Aorta (tissue), 5 donors: ENCODE measurements around the gene DDX10. TPM values are rescaled to one million over a fixed set of nuclear protein-coding genes. Genes with fewer than 3 reads are reported as not detected.

Experiments used
- ATAC-seq: fragments of 200-7000 bp; cut with Tn5 transposase; one replicate; pipeline ENCODE4 v1.9.1; 2022; ENCODE audit warnings: moderate library complexity; ENCODE audit not compliant: low FRiP score
- DNase-seq, 2 donors: peaks; one replicate each; pipeline ENCODE4 v3.0.0-alpha.2; 2020
- H3K27ac ChIP-seq, 2 donors: one replicate each; pipeline ENCODE4 v1.5.1; 2013; ENCODE audit warnings: low read length in 2 of 2, mild to moderate bottlenecking in 2 of 2, moderate library complexity in 2 of 2, control low read depth in 1 of 2, inconsistent platforms in 1 of 2, low read depth in 1 of 2
- H3K27me3 ChIP-seq, 2 donors: one replicate each; pipeline ENCODE4 v1.6.1; 2013; ENCODE audit warnings: control low read depth in 1 of 2, low read length in 1 of 2, mild to moderate bottlenecking in 1 of 2, moderate library complexity in 1 of 2; ENCODE audit not compliant: insufficient read depth in 2 of 2, control insufficient read depth in 1 of 2
- H3K36me3 ChIP-seq, 2 donors: one replicate each; pipeline ENCODE4 v1.6.1; 2013; ENCODE audit warnings: control low read depth in 1 of 2, low read length in 1 of 2, mild to moderate bottlenecking in 1 of 2; ENCODE audit not compliant: insufficient read depth in 2 of 2, control insufficient read depth in 1 of 2
- H3K4me1 ChIP-seq, 2 donors: one replicate each; pipeline ENCODE4 v1.6.1; 2013; ENCODE audit warnings: low read length in 2 of 2, control low read depth in 1 of 2, mild to moderate bottlenecking in 1 of 2, moderate library complexity in 1 of 2; ENCODE audit not compliant: insufficient read depth in 2 of 2, control insufficient read depth in 1 of 2
- H3K4me3 ChIP-seq, 2 donors: one replicate each; pipeline ENCODE4 v1.5.1; 2013; ENCODE audit warnings: low read length in 2 of 2, control low read depth in 1 of 2, mild to moderate bottlenecking in 1 of 2
- H3K9me3 ChIP-seq: one replicate; pipeline ENCODE4 v1.6.1; 2013; ENCODE audit warnings: mild to moderate bottlenecking, low read length; ENCODE audit not compliant: control insufficient read depth
- WGBS, 2 donors: extraction: QIAGEN DNeasy Blood & Tissue Kit; methylation state at CpG; one replicate each; pipeline ENCODE4 v1.1.7; 2013; 5-methylcytosine and 5-hydroxymethylcytosine counted together
- intact Hi-C, 2 donors: fragments of 100-400 bp; cut with DNase I; formaldehyde crosslinking; loops; one replicate each; pipeline versions ENCODE4 v1.14.2 to v1.15.0; 2022
- polyA plus RNA-seq, 2 donors: library from polyadenylated mRNA; stranded (reverse); fragments of 200-250 nt; gene quantifications; one replicate each; pipeline ENCODE4 v1.2.3, GENCODE V29; 2013
- total RNA-seq, 2 donors: library from RNA; stranded (reverse); fragmentation: NEBNext Ultra II Directional; extraction: Animal tissue kit (Norgen Biotek cat#: 25700); gene quantifications; one replicate each; pipeline ENCODE4 v1.2.1, GENCODE V29; 2021
- donor health status: healthy with polysubstance abuse.
- donor health status: Bipolar disorder and iron deficiency.
- donor health status: DM: no; HTN: no; CAD: no.
- donor health status: DM: no; HTN: no; CAD: no.
- donor health status: DM: yes; HTN: yes; CAD: no.

DDX10 gene
- total and polyA plus RNA-seq, 4 donors: 9.3 to 24.2 (median 15.3) TPM

DNA sequence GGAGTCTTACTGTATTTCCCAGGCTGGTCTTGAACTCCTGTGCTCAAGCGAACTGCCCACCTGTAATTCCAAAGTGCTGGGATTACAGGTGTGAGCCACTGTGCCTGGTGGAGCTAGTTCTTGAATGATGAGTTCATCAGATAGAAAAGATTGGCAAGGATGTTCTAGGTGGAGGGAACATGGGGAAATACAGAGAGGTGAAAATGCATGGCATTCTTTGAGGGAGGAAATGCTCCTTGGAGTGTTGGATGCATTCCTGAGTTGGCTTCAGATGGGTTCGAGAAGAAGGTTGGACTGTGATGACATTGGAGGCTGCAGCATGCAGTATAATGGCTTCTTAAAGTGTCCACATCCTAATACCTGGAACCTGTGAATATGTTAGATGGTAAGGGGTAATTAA is 4.4 kb downstream of the DDX10 start:
- Histone ChIP-seq H3K4me1 (peaks cover 0 to 10% of the 10 kb centered on the region in 2 donors), H3K4me3 (no peak overlapping the region), H3K27me3 (no peaks in the 10 kb centered on the region), H3K27ac (no peak overlapping the region), H3K36me3 (peaks cover 0 to 2% of the 10 kb centered on the region in 2 donors), H3K9me3 (no peaks in the 10 kb centered on the region)
- DNase-seq (no peak), ATAC-seq (no peak)
- intact Hi-C loops: loop anchor here in 1 of 2 donors (5.0 kb wide), 1 partner anchor 447 kb away; the partner anchor contains the start of genes ATM and NPAT
- 77 to 86% methylated on average over 2 of the region's 2 CpGs for WGBS, 2 donors

DNA sequence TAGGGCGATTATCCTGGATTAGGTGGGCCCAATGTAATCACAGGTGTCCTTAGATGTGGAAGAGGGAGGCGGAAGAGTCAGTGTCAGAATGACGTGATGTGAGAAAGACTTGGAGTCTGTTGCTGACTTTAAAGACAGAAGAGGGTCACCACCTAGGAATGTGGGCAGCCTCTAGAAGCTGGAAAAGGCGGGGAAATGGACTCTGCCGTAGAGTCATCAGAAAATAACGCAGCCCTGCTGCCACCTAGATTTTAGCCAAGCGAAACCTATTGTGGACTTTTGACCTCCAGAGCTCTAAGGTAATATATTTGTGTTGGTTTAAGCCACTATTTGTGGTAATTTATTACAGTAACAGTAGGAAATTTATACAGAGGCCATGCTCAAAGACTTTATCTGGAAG is 4.8 kb downstream of the DDX10 start:
- H3K4me1 ChIP-seq: peaks cover 0 to 10% of the 10 kb centered on the region in 2 donors
- peaks cover 0 to 2% of the 10 kb centered on the region in 2 donors for H3K36me3 ChIP-seq
- no peak overlapping the region for H3K27ac ChIP-seq
- H3K27me3 ChIP-seq: no peaks in the 10 kb centered on the region
- no peak for DNase-seq
- ATAC-seq: no peak
- no peak overlapping the region for H3K4me3 ChIP-seq
- no peaks in the 10 kb centered on the region for H3K9me3 ChIP-seq
- WGBS, 2 donors: 92 to 94% methylated on average over 7 of the region's 7 CpGs
- intact Hi-C loops: loop anchor here in 1 of 2 donors (5.0 kb wide), 1 partner anchor 447 kb away; the partner anchor contains the start of genes ATM and NPAT

GRCh38 chr11:108670451-108670850 is 5.6 kb downstream of the DDX10 start:
- intact Hi-C loops: no loop called here
- DNase-seq (no peak), ATAC-seq (no peak)
- no peaks in the 10 kb centered on the region for H3K9me3 ChIP-seq
- no peak overlapping the region for H3K4me3 ChIP-seq
- H3K36me3 ChIP-seq: peaks cover 0 to 2% of the 10 kb centered on the region in 2 donors
- no peak overlapping the region for H3K27ac ChIP-seq
- WGBS, 2 donors: 94% methylated on average over 4 of the region's 4 CpGs
- H3K27me3 ChIP-seq: no peaks in the 10 kb centered on the region
- peaks cover 0 to 10% of the 10 kb centered on the region in 2 donors for H3K4me1 ChIP-seq

GRCh38 chr11:108672113-108672512 is 7.2 kb downstream of the DDX10 start:
- no peak overlapping the region for H3K27ac ChIP-seq
- no peaks in the 10 kb centered on the region for H3K9me3 ChIP-seq
- no peaks in the 10 kb centered on the region for H3K27me3 ChIP-seq
- WGBS, 2 donors: 46 to 48% methylated on average over 3 of the region's 3 CpGs
- peaks cover 0 to 3% of the 10 kb centered on the region in 2 donors for H3K4me1 ChIP-seq
- H3K4me3 ChIP-seq: no peak overlapping the region
- ATAC-seq (no peak), DNase-seq (no peak)
- H3K36me3 ChIP-seq: peaks cover under 1 to 9% of the 10 kb centered on the region in 2 donors
- intact Hi-C loops: no loop called here

DNA sequence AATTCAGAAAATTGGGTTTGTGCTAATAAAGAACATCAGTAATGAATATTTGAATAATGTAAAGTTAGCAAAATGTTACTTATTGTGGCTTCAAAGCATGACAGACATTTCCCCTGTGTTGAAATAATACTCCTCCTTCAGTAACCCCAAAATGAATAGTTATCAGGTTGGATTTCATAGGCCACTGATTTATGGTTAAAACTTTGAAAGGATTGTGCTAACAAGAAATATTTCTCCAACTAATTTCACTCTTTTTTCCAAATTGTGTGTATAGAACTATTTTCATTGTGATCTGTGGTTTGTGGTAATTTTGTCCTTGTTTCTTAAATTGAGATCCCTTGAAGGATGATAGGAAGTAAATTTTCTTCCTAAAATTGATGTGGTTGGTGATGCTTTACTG is 7.9 kb downstream of the DDX10 start:
- Histone ChIP-seq H3K4me1 (peaks cover 0 to 1% of the 10 kb centered on the region in 2 donors), H3K9me3 (no peaks in the 10 kb centered on the region), H3K27me3 (no peaks in the 10 kb centered on the region), H3K27ac (no peak overlapping the region), H3K4me3 (no peak overlapping the region), H3K36me3 (peaks cover 2 to 10% of the 10 kb centered on the region in 2 donors)
- ATAC-seq (no peak), DNase-seq (no peak)
- intact Hi-C loops: no loop called here

DNA sequence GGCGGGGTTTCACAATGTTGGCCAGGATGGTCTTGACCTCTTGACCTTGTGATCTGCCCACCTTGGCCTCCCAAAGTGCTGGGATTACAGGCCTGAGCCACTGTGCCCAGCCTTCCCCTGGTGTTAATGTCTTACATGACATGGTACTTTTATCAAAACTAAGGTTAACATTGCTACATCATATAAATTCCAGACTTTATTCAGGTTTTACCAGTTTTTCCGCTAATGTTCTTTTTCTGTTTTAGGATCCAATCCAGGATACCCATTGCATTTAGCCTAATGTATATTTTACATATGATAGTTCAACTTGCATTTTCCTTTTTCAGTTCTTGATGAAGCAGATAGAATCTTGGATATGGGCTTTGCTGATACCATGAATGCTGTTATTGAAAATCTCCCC is 14.2 kb downstream of the DDX10 start:
- Histone ChIP-seq H3K4me1 (no peaks in the 10 kb centered on the region), H3K9me3 (no peaks in the 10 kb centered on the region), H3K36me3 (peaks cover 2 to 8% of the 10 kb centered on the region in 2 donors), H3K27ac (no peak overlapping the region), H3K4me3 (no peak overlapping the region), H3K27me3 (no peaks in the 10 kb centered on the region)
- 94 to 96% methylated on average over 2 of the region's 2 CpGs for WGBS, 2 donors
- ATAC-seq (no peak), DNase-seq (no peak)
- intact Hi-C loops: no loop called here

GRCh38 chr11:108680271-108680670 is 15.4 kb downstream of the DDX10 start:
- ATAC-seq (no peak), DNase-seq (no peak)
- Histone ChIP-seq H3K4me1 (no peaks in the 10 kb centered on the region), H3K27me3 (no peaks in the 10 kb centered on the region), H3K9me3 (no peaks in the 10 kb centered on the region), H3K4me3 (no peak overlapping the region), H3K27ac (no peak overlapping the region), H3K36me3 (peaks cover 2 to 8% of the 10 kb centered on the region in 2 donors)
- 87 to 88% methylated on average over 1 of the region's 1 CpG for WGBS, 2 donors
- intact Hi-C loops: no loop called here

- no peak for ATAC-seq
These were observed 20.7 kb downstream of the DDX10 start for GRCh38 chr11:108685419-108686130.

GRCh38 chr11:108693852-108694251 is 29.0 kb downstream of the DDX10 start:
- Histone ChIP-seq H3K27me3 (no peaks in the 10 kb centered on the region), H3K4me3 (no peak overlapping the region), H3K9me3 (no peaks in the 10 kb centered on the region), H3K4me1 (no peaks in the 10 kb centered on the region), H3K36me3 (peaks cover 0 to 5% of the 10 kb centered on the region in 2 donors), H3K27ac (no peak overlapping the region)
- ATAC-seq (no peak), DNase-seq (no peak)
- intact Hi-C loops: loop anchor here in 1 of 2 donors (10.0 kb wide), 1 partner anchor 181 kb away; no protein-coding TSS in a partner anchor
- WGBS, 2 donors: 92 to 94% methylated on average over 2 of the region's 2 CpGs

More at GRCh38 chr11:108685419-108686130, 20.7 kb downstream of the DDX10 start:
- 87 to 94% methylated on average over 4 to 5 of the region's 7 CpGs for WGBS, 2 donors
- Histone ChIP-seq H3K9me3 (peaks cover 1% of the 10 kb centered on the region), H3K27me3 (no peaks in the 10 kb centered on the region), H3K4me3 (no peak overlapping the region), H3K4me1 (no peaks in the 10 kb centered on the region), H3K27ac (no peak overlapping the region), H3K36me3 (peaks cover 0 to 5% of the 10 kb centered on the region in 2 donors)
- DNase-seq: no peak
- intact Hi-C loops: no loop called here
